GM23338 (cell line): ENCODE data around the gene CARD9. TPM values are rescaled to one million over a fixed set of nuclear protein-coding genes. Genes with fewer than 3 reads are reported as not detected.

ENCODE experiments used
- ATAC-seq: fragments of 200-7000 bp; cut with Tn5 transposase; 3 replicates; pipeline ENCODE4 v1.9.1; 2020
- DNase-seq: peaks from one replicate; pipeline ENCODE4 v3.0.0-alpha.2; 2015; ENCODE audit warnings: low spot score
- H2AFZ ChIP-seq: fragments of 200-600 bp; sonication (generic); 2 replicates; pipeline ENCODE4 v1.8.0; 2016; ENCODE audit warnings: antibody characterized with exemption, mild to moderate bottlenecking, moderate library complexity
- H3F3A ChIP-seq: fragments of 200-600 bp; sonication (generic); replicated peaks from 2 replicates; pipeline ENCODE4 v1.8.0; 2017; ENCODE audit warnings: antibody characterized with exemption, mixed run types, low read depth
- H3K27ac ChIP-seq: fragments of 200-600 bp; sonication (generic); 2 replicates; pipeline ENCODE4 v1.6.1; 2016; ENCODE audit warnings: low read depth
- H3K27me3 ChIP-seq: fragments of 200-600 bp; sonication (generic); 2 replicates; pipeline ENCODE4 v1.8.0; 2016; ENCODE audit warnings: mild to moderate bottlenecking, mixed run types, moderate library complexity; ENCODE audit not compliant: insufficient read depth
- H3K36me3 ChIP-seq: fragments of 200-600 bp; sonication (generic); 2 replicates; pipeline ENCODE4 v1.8.0; 2016; ENCODE audit warnings: mild to moderate bottlenecking; ENCODE audit not compliant: insufficient read depth
- H3K4me1 ChIP-seq: fragments of 200-600 bp; sonication (generic); 2 replicates; pipeline ENCODE4 v1.8.0; 2016; ENCODE audit warnings: mild to moderate bottlenecking, moderate library complexity; ENCODE audit not compliant: insufficient read depth
- H3K4me2 ChIP-seq: fragments of 200-600 bp; sonication (generic); 2 replicates; pipeline ENCODE4 v1.7.1; 2017; ENCODE audit warnings: mixed run types
- H3K4me3 ChIP-seq: fragments of 200-600 bp; sonication (generic); 2 replicates; pipeline ENCODE4 v1.6.1; 2016; ENCODE audit warnings: mixed run types
- H3K79me2 ChIP-seq: fragments of 200-600 bp; sonication (generic); replicated peaks from 2 replicates; pipeline ENCODE4 v1.8.0; 2017; ENCODE audit warnings: mild to moderate bottlenecking; ENCODE audit not compliant: insufficient read depth
- H3K9me2 ChIP-seq: fragments of 200-600 bp; sonication (generic); 2 replicates; pipeline ENCODE4 v1.8.0; 2017; ENCODE audit not compliant: insufficient read depth
- H4K20me1 ChIP-seq: fragments of 200-600 bp; sonication (generic); replicated peaks from 2 replicates; pipeline ENCODE4 v1.8.0; 2017; ENCODE audit warnings: mild to moderate bottlenecking; ENCODE audit not compliant: insufficient read depth
- H3K27ac Mint-ChIP-seq: 2 replicates; pipeline ENCODE4 v1.8.0; 2020; ENCODE audit warnings: inconsistent platforms, mild to moderate bottlenecking, moderate library complexity, mixed read lengths
- H3K27me3 Mint-ChIP-seq: 3 replicates; pipeline ENCODE4 v1.8.0; 2022; ENCODE audit warnings: low read depth, mild to moderate bottlenecking, moderate library complexity, mixed read lengths, inconsistent platforms; ENCODE audit not compliant: insufficient read depth, poor library complexity
- H3K36me3 Mint-ChIP-seq: 3 replicates; pipeline ENCODE4 v1.8.0; 2021; ENCODE audit warnings: low read depth, mild to moderate bottlenecking, inconsistent platforms, moderate library complexity, mixed read lengths
- H3K4me1 Mint-ChIP-seq: 3 replicates; pipeline ENCODE4 v1.8.0; 2020; ENCODE audit warnings: mild to moderate bottlenecking, inconsistent platforms, mixed read lengths
- H3K4me3 Mint-ChIP-seq: 3 replicates; pipeline ENCODE4 v1.8.0; 2021; ENCODE audit warnings: moderate library complexity, mild to moderate bottlenecking, inconsistent platforms, mixed read lengths
- H3K9me3 Mint-ChIP-seq: 3 replicates; pipeline ENCODE4 v1.8.0; 2020; ENCODE audit warnings: moderate library complexity, mild to moderate bottlenecking, inconsistent platforms, mixed read lengths
- ETS1 ChIP-seq: IDR thresholded peaks from 2 replicates; pipeline ENCODE4 v1.6.1; 2016; ENCODE audit warnings: antibody characterized with exemption
- EZH2phosphoT487 ChIP-seq: fragments of 200-600 bp; sonication (generic); IDR thresholded peaks from one replicate; pipeline ENCODE4 v1.8.1; 2018; ENCODE audit warnings: antibody characterized with exemption; ENCODE audit not compliant: unreplicated experiment
- POLR2AphosphoS5 ChIP-seq: IDR thresholded peaks from 2 replicates; pipeline ENCODE4 v1.6.1; 2016; ENCODE audit warnings: antibody characterized with exemption, low read depth
- REST ChIP-seq: IDR thresholded peaks from one replicate; pipeline ENCODE4 v1.6.1; 2018; ENCODE audit warnings: antibody characterized with exemption; ENCODE audit not compliant: unreplicated experiment
- STAT1 ChIP-seq: IDR thresholded peaks from one replicate; pipeline ENCODE4 v1.6.1; 2016; ENCODE audit warnings: antibody characterized with exemption; ENCODE audit not compliant: unreplicated experiment
- ZNF331 ChIP-seq: fragments of 250-450 bp; sonication (Bioruptor Pico); IDR thresholded peaks from 2 replicates; pipeline ENCODE4 v1.5.0; 2020; ENCODE audit warnings: low read depth, mild to moderate bottlenecking, moderate library complexity
- ZNF462 ChIP-seq: fragments of 250-450 bp; sonication (Bioruptor Pico); IDR thresholded peaks from 2 replicates; pipeline ENCODE4 v1.5.0; 2020; ENCODE audit warnings: mild to moderate bottlenecking, moderate library complexity
- polyA plus RNA-seq: library from polyadenylated mRNA; unstranded; fragments of >200 nt; fragmentation: Nextera tagmentation; extraction: Ambion mirVana; gene quantifications from 2 replicates; pipeline ENCODE4 v1.2.1, GENCODE V29; 2016
- total RNA-seq: library from RNA; depleted of rRNA; stranded (reverse); fragments of >200 nt; shearing (Covaris generic); gene quantifications from 2 replicates; pipeline ENCODE4 v1.2.3, GENCODE V29; 2014

CARD9 gene
- total and polyA plus RNA-seq, 2 experiments from 2014 or later = 0.49 to 0.63 TPM

GRCh38 chr9:136416914-136417313 lies 43.4 kb upstream of the CARD9 start:
- peaks cover 11% of the 10 kb centered on the region for H3K27me3 Mint-ChIP-seq

GRCh38 chr9:136416427-136416826 lies 43.0 kb upstream of the CARD9 start:
- Histone ChIP-seq H3K27ac (no peak overlapping the region), H3K79me2 (peaks cover 35% of the 10 kb centered on the region), H3K4me3 (no peak overlapping the region), H3K9me2 (no peaks in the 10 kb centered on the region), H3K4me1 (peaks cover 2% of the 10 kb centered on the region; the same call in 1 of the 2 replicates), H3K4me2 (no peak overlapping the region), H4K20me1 (peaks cover 13% of the 10 kb centered on the region), H3K36me3 (peaks cover 30% of the 10 kb centered on the region), H3K27me3 (no peaks in the 10 kb centered on the region), H2AFZ (no peak overlapping the region), H3F3A (peaks cover 14% of the 10 kb centered on the region; the same call in 1 of the 2 replicates)
- Mint-ChIP-seq H3K27ac (no peak overlapping the region), H3K4me3 (no peak overlapping the region), H3K4me1 (peaks cover 2% of the 10 kb centered on the region), H3K36me3 (peaks cover 77% of the 10 kb centered on the region), H3K9me3 (no peaks in the 10 kb centered on the region), H3K27me3 (peaks cover 12% of the 10 kb centered on the region)
- ATAC-seq (no peak), DNase-seq (no peak)
- no peak for TF ChIP-seq ZNF462 (CRISPR knock-in tag)
- no peak for TF ChIP-seq STAT1
- TF ChIP-seq ETS1 = no peak
- no peak for TF ChIP-seq REST
- TF ChIP-seq ZNF331 (CRISPR knock-in tag) = no peak
- TF ChIP-seq EZH2phosphoT487 = no peak

More at GRCh38 chr9:136416914-136417313, 43.4 kb upstream of the CARD9 start:
- no peaks in the 10 kb centered on the region for H3K9me2 ChIP-seq
- H3K79me2 ChIP-seq = peaks cover 30% of the 10 kb centered on the region
- no peaks in the 10 kb centered on the region for H3K27me3 ChIP-seq
- no peaks in the 10 kb centered on the region; the same call in 1 of the 2 replicates for H3K4me1 ChIP-seq
- TF ChIP-seq POLR2AphosphoS5 = no peak
- peak; percentile 40 for TF ChIP-seq EZH2phosphoT487
- no peak for TF ChIP-seq ETS1
- no peak overlapping the region for H3K4me3 ChIP-seq
- Mint-ChIP-seq H3K27ac (no peak overlapping the region), H3K36me3 (peaks cover 79% of the 10 kb centered on the region), H3K4me1 (no peaks in the 10 kb centered on the region; the same call in 2 of the 3 replicates), H3K4me3 (no peak overlapping the region), H3K9me3 (no peaks in the 10 kb centered on the region)
- H3K4me2 ChIP-seq = no peak overlapping the region
- no peak overlapping the region for H3K27ac ChIP-seq
- H2AFZ ChIP-seq = no peak overlapping the region
- H3K36me3 ChIP-seq = peaks cover 28% of the 10 kb centered on the region
- DNase-seq (no peak), ATAC-seq (no peak)
- H4K20me1 ChIP-seq = peaks cover 8% of the 10 kb centered on the region
- peaks cover 10% of the 10 kb centered on the region; the same call in 1 of the 2 replicates for H3F3A ChIP-seq
